WTC11 (cell line): ENCODE data around the gene GLTPD2. TPM values are rescaled to one million over a fixed set of nuclear protein-coding genes. Genes with fewer than 3 reads are reported as not detected.

Source experiments
- ATAC-seq: fragments of 200-7000 bp; cut with Tn5 transposase; 2 replicates; pipeline ENCODE4 v1.10.0; 2021; ENCODE audit warnings: mild to moderate bottlenecking, moderate library complexity
- CTCF ChIA-PET: fragments of 300-600 bp; sonication (Branson Sonifier 250); formaldehyde crosslinking; loops from one replicate; lab custom pipeline; 2021; ENCODE audit warnings: antibody characterized with exemption; lab: Charles Lee
- POLR2A ChIA-PET: fragments of 350-600 bp; sonication (Branson Sonifier 250); formaldehyde crosslinking; loops from one replicate; lab custom pipeline; 2021; ENCODE audit warnings: antibody characterized with exemption; lab: Charles Lee
- DNase-seq: peaks from one replicate; pipeline ENCODE4 v3.0.0; 2021; ENCODE audit warnings: low spot score
- H3K27ac Mint-ChIP-seq: 2 replicates; pipeline ENCODE4 v1.8.0; 2021; ENCODE audit warnings: mixed read lengths
- H3K27me3 Mint-ChIP-seq: 2 replicates; pipeline ENCODE4 v1.8.0; 2021; ENCODE audit warnings: low read depth, mild to moderate bottlenecking, moderate library complexity, mixed read lengths
- H3K36me3 Mint-ChIP-seq: 2 replicates; pipeline ENCODE4 v1.8.0; 2021; ENCODE audit warnings: mixed read lengths
- H3K4me1 Mint-ChIP-seq: 2 replicates; pipeline ENCODE4 v1.8.0; 2022; ENCODE audit warnings: mixed read lengths
- H3K4me3 Mint-ChIP-seq: 2 replicates; pipeline ENCODE4 v1.8.0; 2021; ENCODE audit warnings: mild to moderate bottlenecking, moderate library complexity, mixed read lengths
- H3K9me3 Mint-ChIP-seq: 2 replicates; pipeline ENCODE4 v1.8.0; 2021; ENCODE audit warnings: mixed read lengths
- ATF2 ChIP-seq: sonication (generic); formaldehyde crosslinking; IDR thresholded peaks from 2 replicates; pipeline ENCODE4 v1.8.1; 2022; ENCODE audit warnings: low read depth, missing genetic modification reagents, borderline replicate concordance
- CBFB ChIP-seq: sonication (generic); formaldehyde crosslinking; IDR thresholded peaks from 2 replicates; pipeline ENCODE4 v1.8.1; 2022; ENCODE audit warnings: mild to moderate bottlenecking, low read depth, missing genetic modification reagents
- E2F4 ChIP-seq: sonication (generic); formaldehyde crosslinking; IDR thresholded peaks from 2 replicates; pipeline ENCODE4 v1.8.1; 2022; ENCODE audit warnings: low read depth, mild to moderate bottlenecking, moderate library complexity, missing genetic modification reagents, borderline replicate concordance
- ELF4 ChIP-seq: sonication (generic); formaldehyde crosslinking; IDR thresholded peaks from 2 replicates; pipeline ENCODE4 v1.8.1; 2022; ENCODE audit warnings: low read depth, mild to moderate bottlenecking, moderate library complexity, missing genetic modification reagents
- EMX1 ChIP-seq: fragments of 250-450 bp; sonication (Bioruptor Pico); IDR thresholded peaks from 2 replicates; pipeline ENCODE4 v1.8.0; 2021; ENCODE audit warnings: mild to moderate bottlenecking
- ETV6 ChIP-seq: sonication (generic); formaldehyde crosslinking; IDR thresholded peaks from 2 replicates; pipeline ENCODE4 v1.8.1; 2022; ENCODE audit warnings: mild to moderate bottlenecking, missing genetic modification reagents
- HMGA2 ChIP-seq: fragments of 250-450 bp; sonication (Bioruptor Pico); IDR thresholded peaks from 2 replicates; pipeline ENCODE4 v1.4.0; 2021; ENCODE audit warnings: mild to moderate bottlenecking, moderate library complexity
- NR1H2 ChIP-seq: sonication (generic); formaldehyde crosslinking; IDR thresholded peaks from 2 replicates; pipeline ENCODE4 v1.9.0; 2021; ENCODE audit warnings: mild to moderate bottlenecking, moderate library complexity, missing genetic modification reagents
- NR2C2 ChIP-seq: sonication (generic); formaldehyde crosslinking; IDR thresholded peaks from 2 replicates; pipeline ENCODE4 v1.8.0; 2022; ENCODE audit warnings: mild to moderate bottlenecking, missing genetic modification reagents
- USF1 ChIP-seq: sonication (generic); formaldehyde crosslinking; IDR thresholded peaks from 2 replicates; pipeline ENCODE4 v1.8.0; 2022; ENCODE audit warnings: mild to moderate bottlenecking, missing genetic modification reagents
- ZMAT4 ChIP-seq: fragments of 250-450 bp; sonication (Bioruptor Pico); IDR thresholded peaks from 2 replicates; pipeline ENCODE4 v1.9.0; 2021; ENCODE audit warnings: mild to moderate bottlenecking
- ZNF232 ChIP-seq: sonication (generic); formaldehyde crosslinking; IDR thresholded peaks from 2 replicates; pipeline ENCODE4 v1.8.0; 2022; ENCODE audit warnings: mild to moderate bottlenecking, missing genetic modification reagents
- ZNF317 ChIP-seq: sonication (generic); formaldehyde crosslinking; IDR thresholded peaks from 2 replicates; pipeline ENCODE4 v1.8.1; 2023; ENCODE audit warnings: low read depth, mild to moderate bottlenecking, moderate library complexity, missing genetic modification reagents, borderline replicate concordance
- ZNF532 ChIP-seq: fragments of 250-450 bp; sonication (Bioruptor Pico); IDR thresholded peaks from 2 replicates; pipeline ENCODE4 v1.9.0; 2021; ENCODE audit warnings: mild to moderate bottlenecking, borderline replicate concordance
- total RNA-seq: library from RNA; stranded (reverse); gene quantifications from 3 replicates; pipeline ENCODE4 v1.2.3, GENCODE V29; 2021

The GLTPD2 gene
- total RNA-seq, 1 experiment from 2014 or later, result not detected

GRCh38 chr17:4795168-4795567, 6.4 kb downstream of the GLTPD2 start:
- POLR2A ChIA-PET, result no interaction called here
- 0 out of 2 replicates have a peak overlapping the region, but pooled peaks have one; percentile 99 for H3K4me3 Mint-ChIP-seq
- peaks cover 21% of the 10 kb centered on the region for H3K36me3 Mint-ChIP-seq
- CTCF ChIA-PET, result interaction anchor here (0.6 kb wide), 1 partner anchor 114 kb away, joined by 4 read pairs; no protein-coding TSS in a partner anchor
- peaks cover 4% of the 10 kb centered on the region for H3K4me1 Mint-ChIP-seq
- peaks cover 29% of the 10 kb centered on the region for H3K27me3 Mint-ChIP-seq
- no peak for ATAC-seq
- no peak for DNase-seq
- no peak for TF ChIP-seq ZNF317
- TF ChIP-seq E2F4 (CRISPR knock-in tag), result no peak
- no peak for TF ChIP-seq ELF4 (CRISPR knock-in tag)
- TF ChIP-seq USF1, result no peak
- TF ChIP-seq NR1H2 (CRISPR knock-in tag), result no peak
- no peak for TF ChIP-seq ZMAT4 (CRISPR knock-in tag)
- no peak for TF ChIP-seq EMX1 (CRISPR knock-in tag)
- H3K27ac Mint-ChIP-seq, result no peak overlapping the region
- H3K9me3 Mint-ChIP-seq, result no peaks in the 10 kb centered on the region

GRCh38 chr17:4796552-4796920, 7.8 kb downstream of the GLTPD2 start:
- ATAC-seq, result peak; percentile 71
- Mint-ChIP-seq H3K4me1 (no peaks in the 10 kb centered on the region), H3K36me3 (peaks cover 21% of the 10 kb centered on the region), H3K4me3 (peak overlapping the region; percentile 99), H3K27me3 (peaks cover 16% of the 10 kb centered on the region), H3K27ac (peak overlapping the region; percentile 99), H3K9me3 (no peaks in the 10 kb centered on the region)
- CTCF ChIA-PET, result interaction anchor here (1.0 to 1.7 kb wide), 10 partner anchors 9 to 112 kb away, joined by 3 to 10 read pairs (median 4); partner anchors contain the start of genes CHRNE, MED11 and PLD2
- DNase-seq, result peak; percentile 43
- POLR2A ChIA-PET, result interaction anchor here (1.4 to 1.7 kb wide), 2 partner anchors 65 to 88 kb away, joined by 3 to 4 read pairs; no protein-coding TSS in a partner anchor
- TF ChIP-seq ETV6, result 0 out of 2 replicates have a peak, but pooled peaks have one; percentile 13
- TF ChIP-seq CBFB (CRISPR knock-in tag), result no peak
- no peak for TF ChIP-seq NR2C2

- no peak for DNase-seq
- no peak for TF ChIP-seq HMGA2 (CRISPR knock-in tag)
- TF ChIP-seq ZNF232 (CRISPR knock-in tag), result no peak
- TF ChIP-seq ATF2 (CRISPR knock-in tag), result no peak
- no peak for TF ChIP-seq ZNF532 (CRISPR knock-in tag)
- Mint-ChIP-seq H3K36me3 (peaks cover 21% of the 10 kb centered on the region), H3K27ac (peak overlapping the region; percentile 48), H3K27me3 (no peaks in the 10 kb centered on the region), H3K9me3 (no peaks in the 10 kb centered on the region), H3K4me1 (no peaks in the 10 kb centered on the region), H3K4me3 (no peak overlapping the region)
- CTCF ChIA-PET, result interaction anchor here (0.6 to 1.6 kb wide), 4 partner anchors 10 to 88 kb away, joined by 3 to 6 read pairs (median 4); partner anchors contain the start of gene GLTPD2
- ATAC-seq, result no peak
- POLR2A ChIA-PET, result interaction anchor here (0.7 kb wide), 1 partner anchor 88 kb away, joined by 4 read pairs; no protein-coding TSS in a partner anchor
Measured at GRCh38 chr17:4800462-4801196, 11.9 kb downstream of the GLTPD2 start.
